ENCODE data around the gene PDE11A.

DNA sequence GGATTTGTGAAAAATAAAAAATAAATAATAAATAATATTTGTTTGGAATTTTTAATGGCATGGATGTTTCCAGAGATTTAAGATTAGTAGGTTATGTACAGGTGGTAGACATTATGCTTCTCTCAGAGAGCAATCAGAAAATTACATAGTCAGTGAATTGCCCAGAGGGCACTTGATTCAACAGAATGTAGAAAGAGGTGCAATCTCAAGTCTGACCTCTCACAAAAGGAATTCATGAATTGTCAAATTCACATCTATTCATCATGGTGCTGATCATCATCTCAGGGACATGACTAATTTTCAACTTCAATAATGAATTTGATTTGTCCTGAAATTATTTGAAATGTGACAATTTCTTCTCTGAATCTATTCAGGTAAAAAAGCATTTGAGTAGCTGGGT lies 172.5 kb downstream of the PDE11A start:
- TF ChIP-seq SP1 (IDR thresholded peaks at IDR 0.05), result no peak
- no peak for TF ChIP-seq BHLHE40 (IDR thresholded peaks at IDR 0.05; ENCODE audit: borderline replicate concordance)
- no peak for TF ChIP-seq TARDBP (IDR thresholded peaks at IDR 0.05)
- no peak for TF ChIP-seq FOXA1 (IDR thresholded peaks at IDR 0.05)
- no peak for TF ChIP-seq SUZ12 (IDR thresholded peaks at IDR 0.05)
- TF ChIP-seq FOXM1 (IDR thresholded peaks at IDR 0.05; ENCODE audit: borderline replicate concordance), result no peak
- TF ChIP-seq LEF1 (IDR thresholded peaks at IDR 0.05; ENCODE audit: borderline replicate concordance), result no peak
- TF ChIP-seq HDGF (IDR thresholded peaks at IDR 0.05; ENCODE audit: borderline replicate concordance), result no peak
- TF ChIP-seq ELF4 (IDR thresholded peaks at IDR 0.05), result no peak
